ENCODE results near the gene PDE1A.
A peak's percentile ranks its signal among the peaks of the same experiment; 100 is the strongest.

Gene PDE1A

GRCh38 chr2:182148344-182148743 is 278.5 kb downstream of the PDE1A start:
- no peak overlapping the region for H3K4me3 ChIP-seq (ENCODE audit: low read depth, low read length)
- in situ Hi-C loops (cut with HindIII; ENCODE audit: low sequenced_read_pairs) = no loop called here
- DNase-seq (ENCODE audit: low read depth) = peak; percentile 22
- no peak for TF ChIP-seq CTCF (IDR thresholded peaks at IDR 0.05; ENCODE audit: low read depth, low read length, missing control alignments)

GRCh38 chr2:182144776-182145165 is 282.1 kb downstream of the PDE1A start:
- no peak for TF ChIP-seq CTCF (IDR thresholded peaks at IDR 0.05; ENCODE audit: low read depth, low read length, missing control alignments)
- H3K4me3 ChIP-seq (ENCODE audit: low read depth, low read length) = no peak overlapping the region
- DNase-seq (ENCODE audit: low read depth) = peak; percentile 11
- in situ Hi-C loops (cut with HindIII; ENCODE audit: low sequenced_read_pairs) = no loop called here

GRCh38 chr2:182144041-182144775 is 282.6 kb downstream of the PDE1A start:
- in situ Hi-C loops (cut with HindIII; ENCODE audit: low sequenced_read_pairs) = no loop called here
- no peak overlapping the region for H3K4me3 ChIP-seq (ENCODE audit: low read depth, low read length)
- no peak for TF ChIP-seq CTCF (IDR thresholded peaks at IDR 0.05; ENCODE audit: low read depth, low read length, missing control alignments)
- no peak for DNase-seq (ENCODE audit: low read depth)

- in situ Hi-C loops (cut with HindIII; ENCODE audit: low sequenced_read_pairs) = no loop called here
- no peak for TF ChIP-seq CTCF (IDR thresholded peaks at IDR 0.05; ENCODE audit: low read depth, low read length, missing control alignments)
- no peak overlapping the region for H3K4me3 ChIP-seq (ENCODE audit: low read depth, low read length)
- no peak for DNase-seq (ENCODE audit: low read depth)
Measured at GRCh38 chr2:182142062-182142461, 284.8 kb downstream of the PDE1A start.

- no peak for TF ChIP-seq CTCF (IDR thresholded peaks at IDR 0.05; ENCODE audit: low read depth, low read length, missing control alignments)
- in situ Hi-C loops (cut with HindIII; ENCODE audit: low sequenced_read_pairs) = no loop called here
- H3K4me3 ChIP-seq (ENCODE audit: low read depth, low read length) = no peak overlapping the region
- DNase-seq (ENCODE audit: low read depth) = no peak
Measured at GRCh38 chr2:182134201-182134600, 292.6 kb downstream of the PDE1A start.

GRCh38 chr2:182133195-182133891 is 293.5 kb downstream of the PDE1A start:
- no peak for DNase-seq (ENCODE audit: low read depth)
- TF ChIP-seq CTCF (IDR thresholded peaks at IDR 0.05; ENCODE audit: low read depth, low read length, missing control alignments) = no peak
- H3K4me3 ChIP-seq (ENCODE audit: low read depth, low read length) = no peak overlapping the region
- in situ Hi-C loops (cut with HindIII; ENCODE audit: low sequenced_read_pairs) = no loop called here
